ENCODE measurements around the gene KLRF2.

The KLRF2 gene

DNA sequence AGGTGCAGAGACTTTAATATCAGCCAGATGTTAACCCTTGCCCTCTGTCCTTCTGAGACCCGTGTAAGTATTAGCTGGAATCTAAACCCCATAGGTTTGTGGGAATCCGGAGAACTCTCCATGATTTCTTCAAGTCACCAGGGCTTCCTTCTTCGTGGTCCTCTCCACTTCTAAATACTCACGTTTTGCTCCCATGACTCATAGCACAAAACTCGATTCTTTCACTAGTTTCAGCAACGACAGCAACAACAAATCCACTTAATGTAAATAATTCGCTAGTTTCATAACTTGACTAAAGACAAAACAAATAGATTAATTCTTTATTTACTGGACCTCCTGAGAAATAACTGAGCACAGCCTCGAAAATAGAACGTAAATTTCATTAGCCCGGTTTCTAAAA lies 55.3 kb downstream of the KLRF2 start:
- DNase-seq (ENCODE audit: low spot score) = no peak

DNA sequence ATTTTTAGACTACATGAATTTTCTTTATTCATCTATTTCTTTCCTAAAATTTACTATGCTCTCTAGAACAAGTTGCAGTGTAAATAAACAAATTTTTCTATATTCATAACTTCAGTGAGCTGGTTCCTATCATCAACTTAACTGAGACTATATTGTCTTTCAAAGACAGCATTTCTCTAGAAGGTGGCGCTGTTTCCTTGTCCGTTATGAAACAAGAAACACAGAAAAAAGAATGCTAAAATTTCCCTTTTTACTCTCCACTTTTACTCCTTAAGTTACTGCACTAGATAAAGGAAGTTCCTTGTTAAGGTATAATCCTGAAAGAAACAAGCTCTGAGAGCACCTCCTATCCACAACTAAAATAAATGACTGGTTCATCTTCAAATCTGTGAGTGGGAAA lies 59.1 kb downstream of the KLRF2 start:
- DNase-seq (ENCODE audit: low spot score) = no peak

DNA sequence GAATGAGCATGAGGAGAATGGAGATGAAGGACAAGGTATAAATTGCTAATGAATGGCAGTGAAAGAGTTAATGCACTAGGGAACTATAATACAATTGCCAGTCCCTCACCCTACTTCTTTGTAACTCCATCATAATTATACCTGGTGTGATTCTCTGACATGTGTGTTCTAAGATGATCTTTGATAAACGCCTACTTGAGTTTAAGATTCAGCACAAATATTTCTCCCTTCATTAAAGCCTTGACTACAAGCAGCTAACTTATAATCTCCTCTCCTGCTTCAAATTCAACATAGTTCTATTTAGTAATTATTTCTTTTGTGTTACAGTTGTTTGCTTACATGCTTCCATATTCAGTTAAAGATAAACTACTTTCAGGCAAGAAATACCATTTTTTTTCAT lies 60.5 kb downstream of the KLRF2 start:
- DNase-seq (ENCODE audit: low spot score) = no peak

DNA sequence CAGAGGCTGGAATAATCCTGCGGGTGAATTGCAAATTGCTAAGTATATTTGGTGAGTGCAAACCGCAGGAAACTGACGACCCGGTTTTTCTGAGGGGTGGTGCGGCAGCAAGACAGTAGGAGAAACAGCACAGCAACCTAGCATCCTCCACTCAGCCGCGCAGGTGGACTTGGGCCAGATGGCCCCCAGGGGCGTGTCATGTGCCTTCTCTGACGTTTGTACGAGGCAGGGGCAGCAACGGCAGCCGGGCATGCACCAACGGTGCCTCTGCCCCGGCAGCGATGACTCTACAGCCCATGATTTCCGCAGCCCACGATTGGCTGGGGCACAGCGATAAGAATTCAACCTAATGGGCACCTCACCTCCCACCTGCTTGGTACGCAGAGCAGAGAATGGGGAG lies 62.0 kb downstream of the KLRF2 start:
- no peak for DNase-seq (ENCODE audit: low spot score)

DNA sequence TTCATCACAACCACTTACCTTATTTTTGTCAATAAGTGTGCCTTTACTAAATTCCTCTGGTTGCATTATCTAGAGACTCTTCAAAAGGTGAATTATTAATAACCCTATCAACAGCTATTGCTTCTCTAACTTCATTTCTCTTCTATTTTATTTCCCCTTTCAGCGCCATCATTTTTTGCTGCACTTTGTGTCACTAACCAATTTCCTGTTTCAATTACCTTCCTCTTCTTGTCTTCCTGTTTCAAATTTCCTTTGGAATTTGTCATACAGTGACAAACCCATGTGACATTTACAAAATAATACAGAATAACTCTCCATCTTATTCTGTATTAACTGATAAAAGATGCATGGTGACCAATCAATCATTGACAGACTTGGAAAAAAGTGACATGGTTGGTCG lies 63.1 kb downstream of the KLRF2 start:
- no peak for DNase-seq (ENCODE audit: low spot score)
